Adipose tissue (tissue), 3 donors: ENCODE measurements around the gene MYCBP2. TPM values are rescaled to one million over a fixed set of nuclear protein-coding genes. Genes with fewer than 3 reads are reported as not detected.

Source experiments
- polyA plus RNA-seq, 3 donors: library from polyadenylated mRNA; stranded (reverse); fragments of 200-250 nt; gene quantifications; one replicate each; pipeline ENCODE4 v1.2.3, GENCODE V29; 2013
- donor health status: healthy with polysubstance abuse.
- donor health status: Bipolar disorder and iron deficiency.
- donor health status: healthy.

MYCBP2 gene
- polyA plus RNA-seq, 3 donors = 23.4 to 130 (median 56.5) TPM

Other genes starting within 250 kb of the MYCBP2 start
- 1 to 10 TPM in 2 of 3 donors, under 1 TPM in 1; 0.47 to 2.9 (median 1.3) TPM for gene SCEL, start 208.6 kb upstream of the MYCBP2 start, polyA plus RNA-seq